HFFc6 (cell line): Measurements from ENCODE around the gene ZNF280A. TPM values are rescaled to one million over a fixed set of nuclear protein-coding genes. Genes with fewer than 3 reads are reported as not detected.
"Not testable (repeated sequence)": the region's sequence is repeated elsewhere in the genome, so short reads cannot be mapped to it uniquely, and the experiment has no call there.

Experiments used
- DNase-seq: peaks from one replicate; pipeline ENCODE4 v3.0.0-alpha.2; 2018
- H3K27ac Mint-ChIP-seq: 2 replicates; pipeline ENCODE4 v1.8.0; 2020; ENCODE audit warnings: mild to moderate bottlenecking, mixed read lengths
- H3K27me3 Mint-ChIP-seq: 2 replicates; pipeline ENCODE4 v1.8.0; 2021; ENCODE audit warnings: mild to moderate bottlenecking, moderate library complexity, mixed read lengths; ENCODE audit not compliant: insufficient read depth
- H3K36me3 Mint-ChIP-seq: 2 replicates; pipeline ENCODE4 v1.8.0; 2021; ENCODE audit warnings: low read depth, mixed read lengths
- H3K4me1 Mint-ChIP-seq: 2 replicates; pipeline ENCODE4 v1.8.0; 2020; ENCODE audit warnings: low read depth, mixed read lengths
- H3K4me3 Mint-ChIP-seq: 2 replicates; pipeline ENCODE4 v1.8.0; 2020; ENCODE audit warnings: mild to moderate bottlenecking, moderate library complexity, mixed read lengths
- H3K9me3 Mint-ChIP-seq: 2 replicates; pipeline ENCODE4 v1.8.0; 2020; ENCODE audit warnings: mild to moderate bottlenecking, mixed read lengths
- total RNA-seq, 6 experiments: library from RNA; stranded (reverse); fragmentation: NEBNext Ultra II Directional; extraction: Animal tissue kit (Norgen Biotek cat#: 25700); gene quantifications; 2 replicates in 1 of 6; 3 replicates in 5 of 6; pipeline ENCODE4 v1.2.3, GENCODE V29; 2021
- TF ChIP-seq, protein P1 (sequence below): fragments of 200-600 bp; sonication (generic); IDR thresholded peaks from 2 replicates; pipeline ENCODE4 v1.5.0; 2021; ENCODE audit warnings: antibody characterized with exemption, mild to moderate bottlenecking

ZNF280A gene
- total RNA-seq, 6 experiments from 2014 or later = 0.08 TPM; not detected in 5

DNA sequence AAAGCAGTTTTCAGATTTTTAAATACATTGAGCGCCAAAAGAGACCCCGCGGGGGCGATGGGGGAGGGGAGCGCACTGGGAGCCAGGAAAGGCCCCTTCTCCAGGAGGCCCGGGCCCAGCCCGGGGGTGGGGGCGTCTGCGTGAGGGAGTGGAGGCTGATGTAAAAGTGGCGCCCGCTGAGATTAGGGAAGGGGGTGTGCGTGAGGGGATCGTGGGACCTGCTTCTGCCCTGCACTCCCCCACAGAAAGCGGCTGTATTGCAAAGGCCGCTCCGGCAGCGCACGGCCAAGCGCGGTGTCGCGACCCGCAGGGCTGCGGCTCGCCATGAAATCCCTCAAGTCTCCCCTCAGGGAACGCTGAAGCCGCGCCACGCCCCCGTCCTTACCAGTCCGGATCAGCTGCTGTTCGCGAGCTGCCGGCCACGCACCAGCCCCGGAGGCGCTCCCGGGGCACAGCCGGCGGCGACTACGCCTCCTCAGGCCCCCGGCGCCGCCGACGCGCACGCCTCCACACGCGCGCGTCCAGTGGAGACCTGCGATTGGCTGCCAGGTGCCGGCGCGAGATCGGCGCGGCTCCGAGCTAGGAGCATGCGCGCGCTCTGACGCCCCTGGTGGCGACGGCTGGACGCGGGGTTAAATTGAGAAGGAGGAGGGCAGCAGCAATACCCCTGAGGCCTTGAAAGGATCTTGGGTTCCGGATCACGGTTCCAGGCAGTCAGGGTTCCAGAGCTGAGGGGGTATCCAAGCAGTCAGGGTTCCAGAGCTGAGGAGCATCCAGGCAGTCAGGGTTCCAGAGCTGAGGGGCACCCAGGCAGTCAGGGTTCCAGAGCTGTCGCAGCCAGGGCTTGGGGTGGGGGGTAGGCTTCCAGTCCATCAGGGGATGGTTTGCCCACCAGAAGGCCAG lies 11.5 kb downstream of the ZNF280A start, which contains the start of gene ZNF280B:
TSS of gene ZNF280B (minus strand) at position 469 of the 903 bp plus-strand sequence. CDS start 19,344 bp downstream, outside the sequence.
- H3K4me1 Mint-ChIP-seq = no peaks in the 10 kb centered on the region
- peaks cover 37% of the 10 kb centered on the region for H3K9me3 Mint-ChIP-seq
- H3K27ac Mint-ChIP-seq = no peak within 1 kb of the TSS
- TF ChIP-seq, protein P1, sequence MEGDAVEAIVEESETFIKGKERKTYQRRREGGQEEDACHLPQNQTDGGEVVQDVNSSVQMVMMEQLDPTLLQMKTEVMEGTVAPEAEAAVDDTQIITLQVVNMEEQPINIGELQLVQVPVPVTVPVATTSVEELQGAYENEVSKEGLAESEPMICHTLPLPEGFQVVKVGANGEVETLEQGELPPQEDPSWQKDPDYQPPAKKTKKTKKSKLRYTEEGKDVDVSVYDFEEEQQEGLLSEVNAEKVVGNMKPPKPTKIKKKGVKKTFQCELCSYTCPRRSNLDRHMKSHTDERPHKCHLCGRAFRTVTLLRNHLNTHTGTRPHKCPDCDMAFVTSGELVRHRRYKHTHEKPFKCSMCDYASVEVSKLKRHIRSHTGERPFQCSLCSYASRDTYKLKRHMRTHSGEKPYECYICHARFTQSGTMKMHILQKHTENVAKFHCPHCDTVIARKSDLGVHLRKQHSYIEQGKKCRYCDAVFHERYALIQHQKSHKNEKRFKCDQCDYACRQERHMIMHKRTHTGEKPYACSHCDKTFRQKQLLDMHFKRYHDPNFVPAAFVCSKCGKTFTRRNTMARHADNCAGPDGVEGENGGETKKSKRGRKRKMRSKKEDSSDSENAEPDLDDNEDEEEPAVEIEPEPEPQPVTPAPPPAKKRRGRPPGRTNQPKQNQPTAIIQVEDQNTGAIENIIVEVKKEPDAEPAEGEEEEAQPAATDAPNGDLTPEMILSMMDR = peak; percentile 58
- DNase-seq = peak; percentile 18
- no peaks in the 10 kb centered on the region for H3K27me3 Mint-ChIP-seq
- H3K4me3 Mint-ChIP-seq = peak within 1 kb of the TSS; percentile 30; the same call in 1 of the 2 replicates
- peaks cover 16% of the 10 kb centered on the region; the same call in 1 of the 2 replicates for H3K36me3 Mint-ChIP-seq

GRCh38 chr22:22507743-22508273 lies 12.3 kb downstream of the ZNF280A start:
- Mint-ChIP-seq H3K4me1 (no peaks in the 10 kb centered on the region), H3K36me3 (peaks cover 16% of the 10 kb centered on the region; the same call in 1 of the 2 replicates), H3K27me3 (no peaks in the 10 kb centered on the region), H3K27ac (no peak overlapping the region), H3K9me3 (peaks cover 31% of the 10 kb centered on the region), H3K4me3 (peak overlapping the region; percentile 30; the same call in 1 of the 2 replicates)
- DNase-seq = no peak
- TF ChIP-seq, protein P1 = no peak

DNA sequence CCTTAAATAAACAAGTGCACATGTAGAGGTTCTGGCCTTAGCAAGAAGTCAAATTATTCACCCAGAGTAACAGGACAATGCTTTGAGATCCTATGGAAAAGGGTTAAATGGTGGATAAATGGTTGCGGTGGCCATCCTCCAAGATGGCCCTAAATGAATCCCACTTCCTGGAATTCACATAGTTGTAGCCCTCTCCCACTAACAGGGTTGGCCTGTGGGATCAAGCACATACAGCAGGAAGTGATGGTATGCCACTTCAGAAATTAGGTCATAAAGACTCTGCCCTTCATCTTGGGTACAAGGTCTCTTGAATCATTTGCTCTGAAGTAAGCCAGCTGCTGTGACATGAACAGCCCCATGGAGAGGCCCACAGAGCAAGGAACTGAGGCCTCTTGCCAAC lies 13.3 kb downstream of the ZNF280A start:
- H3K9me3 Mint-ChIP-seq = peaks cover 30% of the 10 kb centered on the region
- H3K36me3 Mint-ChIP-seq = peaks cover 16% of the 10 kb centered on the region; the same call in 1 of the 2 replicates
- TF ChIP-seq, protein P1 = no peak

DNA sequence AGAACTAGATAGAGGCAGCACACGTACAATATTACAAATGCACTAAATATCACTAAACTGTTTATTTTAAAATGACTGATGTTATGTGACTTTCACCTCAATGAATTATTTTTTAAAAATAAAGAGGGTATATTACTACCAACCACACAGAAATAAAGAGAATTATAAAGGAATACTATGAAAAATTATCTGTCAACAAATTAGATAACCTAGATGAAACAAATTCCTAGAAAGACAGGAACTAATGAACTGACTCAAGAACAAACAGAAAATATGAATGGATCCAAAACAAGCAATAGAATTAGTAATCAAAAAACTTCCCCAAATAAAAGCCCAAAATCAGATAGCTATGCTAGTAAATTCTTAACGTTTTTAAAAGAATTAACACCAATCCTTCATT lies 21.8 kb downstream of the ZNF280A start:
- no peak for DNase-seq
- H3K36me3 Mint-ChIP-seq = no peaks in the 10 kb centered on the region
- no peaks in the 10 kb centered on the region for H3K4me1 Mint-ChIP-seq
- H3K27me3 Mint-ChIP-seq = no peaks in the 10 kb centered on the region
- TF ChIP-seq, protein P1 = no peak
- peaks cover 13% of the 10 kb centered on the region for H3K9me3 Mint-ChIP-seq
- H3K4me3 Mint-ChIP-seq = no peak overlapping the region
- no peak overlapping the region for H3K27ac Mint-ChIP-seq

More for the DNA sequence above, 13.3 kb downstream of the ZNF280A start:
- DNase-seq = no peak
- H3K27ac Mint-ChIP-seq = no peak overlapping the region
- no peak overlapping the region for H3K4me3 Mint-ChIP-seq
- no peaks in the 10 kb centered on the region for H3K27me3 Mint-ChIP-seq
- H3K4me1 Mint-ChIP-seq = no peaks in the 10 kb centered on the region

DNA sequence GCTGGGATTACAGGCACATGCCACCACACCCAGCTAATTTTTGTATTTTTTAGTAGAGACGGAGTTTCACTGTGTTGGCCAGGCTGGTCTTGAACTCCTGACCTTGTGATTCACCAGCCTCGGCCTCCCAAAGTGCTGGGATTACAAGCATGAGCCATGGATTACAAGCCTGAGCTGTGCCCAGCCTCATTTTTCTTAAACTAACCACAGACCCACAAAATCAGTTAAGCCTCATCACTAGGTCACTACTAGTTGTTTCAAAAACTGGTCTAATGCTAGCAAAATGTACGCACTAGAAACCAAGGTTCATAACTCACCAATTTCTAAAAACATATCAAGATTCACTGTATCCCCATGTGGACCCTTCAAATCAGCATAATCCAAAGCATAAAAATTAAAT lies 28.5 kb downstream of the ZNF280A start:
- H3K27ac Mint-ChIP-seq, DNase-seq, H3K4me1 Mint-ChIP-seq, H3K4me3 Mint-ChIP-seq, H3K27me3 Mint-ChIP-seq, H3K36me3 Mint-ChIP-seq, H3K9me3 Mint-ChIP-seq: not testable (repeated sequence)

- H3K9me3 Mint-ChIP-seq = peaks cover 5% of the 10 kb centered on the region
- H3K27me3 Mint-ChIP-seq = no peaks in the 10 kb centered on the region; the same call in 1 of the 2 replicates
- H3K4me3 Mint-ChIP-seq = no peak overlapping the region
- H3K27ac Mint-ChIP-seq = no peak overlapping the region
- TF ChIP-seq, protein P1 = no peak
- no peaks in the 10 kb centered on the region for H3K4me1 Mint-ChIP-seq
- no peak for DNase-seq
- no peaks in the 10 kb centered on the region for H3K36me3 Mint-ChIP-seq
These were observed 31.3 kb downstream of the ZNF280A start for GRCh38 chr22:22488736-22489135.
